ENCODE data around the gene PRSS37.

- TF ChIP-seq, protein P1, sequence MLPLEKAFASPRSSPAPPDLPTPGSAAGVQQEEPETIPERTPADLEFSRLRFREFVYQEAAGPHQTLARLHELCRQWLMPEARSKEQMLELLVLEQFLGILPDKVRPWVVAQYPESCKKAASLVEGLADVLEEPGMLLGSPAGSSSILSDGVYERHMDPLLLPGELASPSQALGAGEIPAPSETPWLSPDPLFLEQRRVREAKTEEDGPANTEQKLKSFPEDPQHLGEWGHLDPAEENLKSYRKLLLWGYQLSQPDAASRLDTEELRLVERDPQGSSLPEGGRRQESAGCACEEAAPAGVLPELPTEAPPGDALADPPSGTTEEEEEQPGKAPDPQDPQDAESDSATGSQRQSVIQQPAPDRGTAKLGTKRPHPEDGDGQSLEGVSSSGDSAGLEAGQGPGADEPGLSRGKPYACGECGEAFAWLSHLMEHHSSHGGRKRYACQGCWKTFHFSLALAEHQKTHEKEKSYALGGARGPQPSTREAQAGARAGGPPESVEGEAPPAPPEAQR (CRISPR knock-in tag; IDR thresholded peaks at IDR 0.05) = no peak
- TF ChIP-seq SMAD3 (CRISPR knock-in tag; IDR thresholded peaks at IDR 0.05; ENCODE audit: borderline replicate concordance) (no peak), TEAD1 (CRISPR knock-in tag; IDR thresholded peaks at IDR 0.05) (no peak), E2F4 (CRISPR knock-in tag; IDR thresholded peaks at IDR 0.05; ENCODE audit: borderline replicate concordance, low read depth) (no peak), ESRRA (CRISPR knock-in tag; IDR thresholded peaks at IDR 0.05; ENCODE audit: borderline replicate concordance) (no peak), E2F1 (CRISPR knock-in tag; IDR thresholded peaks at IDR 0.05) (no peak), ZNF232 (CRISPR knock-in tag; IDR thresholded peaks at IDR 0.05) (no peak), RELA (CRISPR knock-in tag; IDR thresholded peaks at IDR 0.05; ENCODE audit: borderline replicate concordance) (no peak), SP1 (CRISPR knock-in tag; conservative IDR thresholded peaks at IDR 0.05) (no peak), CDX4 (CRISPR knock-in tag; IDR thresholded peaks at IDR 0.05; ENCODE audit: borderline replicate concordance) (no peak), E2F5 (CRISPR knock-in tag; IDR thresholded peaks at IDR 0.05) (no peak), PRRX2 (CRISPR knock-in tag; IDR thresholded peaks at IDR 0.05) (no peak)
- TF ChIP-seq, protein P2, sequence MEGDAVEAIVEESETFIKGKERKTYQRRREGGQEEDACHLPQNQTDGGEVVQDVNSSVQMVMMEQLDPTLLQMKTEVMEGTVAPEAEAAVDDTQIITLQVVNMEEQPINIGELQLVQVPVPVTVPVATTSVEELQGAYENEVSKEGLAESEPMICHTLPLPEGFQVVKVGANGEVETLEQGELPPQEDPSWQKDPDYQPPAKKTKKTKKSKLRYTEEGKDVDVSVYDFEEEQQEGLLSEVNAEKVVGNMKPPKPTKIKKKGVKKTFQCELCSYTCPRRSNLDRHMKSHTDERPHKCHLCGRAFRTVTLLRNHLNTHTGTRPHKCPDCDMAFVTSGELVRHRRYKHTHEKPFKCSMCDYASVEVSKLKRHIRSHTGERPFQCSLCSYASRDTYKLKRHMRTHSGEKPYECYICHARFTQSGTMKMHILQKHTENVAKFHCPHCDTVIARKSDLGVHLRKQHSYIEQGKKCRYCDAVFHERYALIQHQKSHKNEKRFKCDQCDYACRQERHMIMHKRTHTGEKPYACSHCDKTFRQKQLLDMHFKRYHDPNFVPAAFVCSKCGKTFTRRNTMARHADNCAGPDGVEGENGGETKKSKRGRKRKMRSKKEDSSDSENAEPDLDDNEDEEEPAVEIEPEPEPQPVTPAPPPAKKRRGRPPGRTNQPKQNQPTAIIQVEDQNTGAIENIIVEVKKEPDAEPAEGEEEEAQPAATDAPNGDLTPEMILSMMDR (IDR thresholded peaks at IDR 0.05) = no peak
- TF ChIP-seq, protein P3, sequence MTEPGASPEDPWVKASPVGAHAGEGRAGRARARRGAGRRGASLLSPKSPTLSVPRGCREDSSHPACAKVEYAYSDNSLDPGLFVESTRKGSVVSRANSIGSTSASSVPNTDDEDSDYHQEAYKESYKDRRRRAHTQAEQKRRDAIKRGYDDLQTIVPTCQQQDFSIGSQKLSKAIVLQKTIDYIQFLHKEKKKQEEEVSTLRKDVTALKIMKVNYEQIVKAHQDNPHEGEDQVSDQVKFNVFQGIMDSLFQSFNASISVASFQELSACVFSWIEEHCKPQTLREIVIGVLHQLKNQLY (CRISPR knock-in tag; IDR thresholded peaks at IDR 0.05) = no peak
Observed at GRCh38 chr7:141872931-141873330, 31.6 kb upstream of the PRSS37 start.
